GM12801 (cell line): ENCODE results near the gene PSMB8.

Experiments used
- TF ChIP-seq, protein P1 (sequence below): IDR thresholded peaks from one replicate; pipeline ENCODE4 v1.5.1; 2011; ENCODE audit warnings: control low read depth; ENCODE audit not compliant: insufficient read length; ENCODE audit errors: extremely low read depth

Gene PSMB8

GRCh38 chr6:32845384-32845884 lies 1.6 kb upstream of the PSMB8 start:
- TF ChIP-seq, protein P1, sequence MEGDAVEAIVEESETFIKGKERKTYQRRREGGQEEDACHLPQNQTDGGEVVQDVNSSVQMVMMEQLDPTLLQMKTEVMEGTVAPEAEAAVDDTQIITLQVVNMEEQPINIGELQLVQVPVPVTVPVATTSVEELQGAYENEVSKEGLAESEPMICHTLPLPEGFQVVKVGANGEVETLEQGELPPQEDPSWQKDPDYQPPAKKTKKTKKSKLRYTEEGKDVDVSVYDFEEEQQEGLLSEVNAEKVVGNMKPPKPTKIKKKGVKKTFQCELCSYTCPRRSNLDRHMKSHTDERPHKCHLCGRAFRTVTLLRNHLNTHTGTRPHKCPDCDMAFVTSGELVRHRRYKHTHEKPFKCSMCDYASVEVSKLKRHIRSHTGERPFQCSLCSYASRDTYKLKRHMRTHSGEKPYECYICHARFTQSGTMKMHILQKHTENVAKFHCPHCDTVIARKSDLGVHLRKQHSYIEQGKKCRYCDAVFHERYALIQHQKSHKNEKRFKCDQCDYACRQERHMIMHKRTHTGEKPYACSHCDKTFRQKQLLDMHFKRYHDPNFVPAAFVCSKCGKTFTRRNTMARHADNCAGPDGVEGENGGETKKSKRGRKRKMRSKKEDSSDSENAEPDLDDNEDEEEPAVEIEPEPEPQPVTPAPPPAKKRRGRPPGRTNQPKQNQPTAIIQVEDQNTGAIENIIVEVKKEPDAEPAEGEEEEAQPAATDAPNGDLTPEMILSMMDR = no peak

DNA sequence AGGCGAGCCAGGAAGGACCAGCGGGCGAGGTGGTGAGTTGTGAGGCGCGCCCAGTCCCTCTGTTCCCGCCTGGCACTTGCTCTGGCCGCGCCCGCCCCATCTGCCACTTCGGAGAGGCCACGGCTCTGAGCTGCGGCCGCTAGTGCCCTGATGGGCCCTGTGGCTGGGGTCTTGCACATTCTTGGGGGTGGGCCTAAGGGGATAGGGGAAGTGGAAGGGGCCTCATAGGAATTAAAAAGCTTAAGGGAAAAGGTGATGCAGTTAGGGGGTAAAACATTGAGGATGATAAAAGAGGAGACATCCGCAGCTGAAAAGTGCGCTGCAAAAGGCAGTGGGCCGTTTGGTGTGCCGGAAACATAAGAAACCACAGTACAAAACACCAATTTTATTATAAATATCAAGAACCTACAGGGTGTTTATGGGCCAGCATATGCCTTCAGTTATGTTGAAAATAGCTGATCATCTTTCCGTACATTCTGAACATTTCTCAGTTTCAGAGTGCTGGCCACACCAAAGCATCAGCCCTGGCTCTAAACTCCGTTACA lies 1.1 kb upstream of the PSMB8 start:
- TF ChIP-seq, protein P1 = no peak

DNA sequence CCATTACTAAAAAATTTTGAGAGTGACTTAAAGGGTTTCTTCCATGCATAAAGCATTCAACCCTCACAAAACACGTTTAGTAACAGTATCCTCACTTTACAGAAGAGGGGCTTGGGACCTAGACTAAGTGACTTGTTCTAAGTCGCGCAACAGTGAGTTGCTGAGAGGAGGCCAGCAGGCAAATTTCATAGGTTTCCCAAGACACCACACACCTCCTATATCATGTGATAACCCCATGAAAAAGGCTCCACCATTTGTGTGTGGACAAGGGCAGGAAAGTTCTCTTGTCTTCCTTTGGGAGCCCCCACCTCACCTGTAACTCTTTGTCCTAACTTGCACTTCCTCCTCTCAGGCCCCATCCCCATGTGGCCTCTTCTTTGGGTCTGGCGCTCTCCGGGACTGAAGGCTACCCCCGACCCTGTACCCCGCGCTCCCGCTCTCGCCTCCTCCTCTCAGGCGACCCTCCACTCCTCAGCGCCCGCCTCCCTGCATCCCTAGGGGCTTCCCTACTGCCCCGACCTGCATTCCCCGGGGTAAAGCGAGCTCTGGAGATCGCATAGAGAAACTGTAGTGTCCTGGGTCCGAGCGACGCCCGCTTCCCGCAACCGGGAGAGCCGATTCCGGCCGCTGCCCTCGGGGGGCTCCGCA lies 392 bp downstream of the PSMB8 start:
- TF ChIP-seq, protein P1 = no peak

GRCh38 chr6:32842690-32843089 lies 1.2 kb downstream of the PSMB8 start:
- TF ChIP-seq, protein P1 = no peak

DNA sequence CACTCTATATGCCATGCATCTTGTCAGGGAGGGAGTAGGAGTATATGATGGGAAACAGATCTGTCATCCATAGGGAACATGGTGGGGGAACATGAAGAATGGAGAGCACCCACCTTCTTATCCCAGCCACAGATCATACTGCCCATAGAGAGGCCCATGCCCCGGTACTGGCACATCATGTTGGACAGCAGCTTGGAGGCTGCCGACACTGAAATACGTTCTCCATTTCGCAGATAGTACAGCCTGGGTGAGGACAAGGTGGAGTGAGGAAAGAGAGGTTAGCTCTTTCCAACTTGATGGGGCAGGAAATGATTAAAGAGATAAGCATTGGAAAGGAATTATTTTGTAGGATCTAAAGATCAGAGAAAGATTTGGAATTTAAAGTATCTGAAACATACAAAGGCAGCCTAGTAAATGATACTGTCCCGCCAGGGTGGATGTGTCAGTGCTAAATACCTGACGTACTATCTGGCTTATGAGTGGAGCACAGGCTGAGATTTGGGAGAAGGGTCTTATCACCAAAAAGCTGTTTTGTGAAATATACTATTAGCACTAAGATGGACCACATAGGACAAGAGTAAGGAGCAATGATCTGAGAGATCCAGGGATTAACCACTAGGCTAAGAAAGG lies 1.7 kb downstream of the PSMB8 start:
- TF ChIP-seq, protein P1 = no peak

DNA sequence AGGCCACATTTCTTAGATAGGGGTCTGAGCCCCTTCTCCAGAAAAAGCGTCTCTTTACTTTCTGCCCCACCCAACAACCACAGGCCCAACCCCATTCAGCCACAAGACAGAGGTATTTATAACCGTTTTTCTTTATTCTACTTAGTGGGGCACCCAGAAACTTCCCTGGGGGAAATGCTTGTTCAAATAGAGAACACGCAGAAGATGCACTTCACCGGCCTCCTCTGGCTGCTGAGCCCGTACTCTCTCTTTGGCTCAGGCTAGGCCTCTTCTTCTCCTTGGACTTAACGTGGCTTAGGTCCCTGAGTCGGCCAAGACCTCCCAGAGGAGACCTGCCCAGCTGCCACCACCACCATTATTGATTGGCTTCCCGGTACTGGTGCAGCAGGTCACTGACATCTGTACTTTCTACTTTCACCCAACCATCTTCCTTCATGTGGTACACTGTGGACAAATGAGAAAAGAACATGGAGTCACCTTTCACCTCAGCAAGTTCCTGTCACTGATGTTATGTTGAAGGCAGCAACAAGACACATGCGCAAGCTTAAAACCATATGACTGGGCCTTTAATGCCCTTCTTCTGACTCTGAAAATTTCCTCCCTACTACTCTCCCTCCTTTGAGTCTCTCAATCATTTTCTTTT lies 3.1 kb downstream of the PSMB8 start:
- TF ChIP-seq, protein P1 = no peak

DNA sequence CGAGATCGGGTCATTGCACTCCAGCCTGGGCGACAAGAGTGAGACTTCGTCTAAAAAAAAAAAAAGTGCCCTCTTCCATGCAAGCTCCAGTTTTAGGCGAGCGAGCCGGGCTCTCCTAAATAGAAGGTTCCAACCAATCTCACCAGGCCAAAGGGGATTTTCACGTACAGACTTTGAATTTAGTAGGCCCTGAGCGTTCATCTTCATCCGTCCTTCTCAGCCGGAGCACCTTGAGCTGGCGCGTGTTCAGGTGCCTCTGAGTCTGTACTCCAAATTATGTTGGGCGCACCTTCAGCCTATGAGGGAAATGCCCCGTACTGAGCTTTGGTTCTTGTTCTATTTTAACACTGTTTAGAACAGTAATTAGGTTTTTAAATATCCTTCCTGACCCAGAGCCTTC lies 4.5 kb downstream of the PSMB8 start:
- TF ChIP-seq, protein P1 = no peak
